D721Med (cell line): ENCODE data around the gene CHST10.

ENCODE experiments used
- DNase-seq: peaks from one replicate; pipeline ENCODE4 v3.0.0; 2011; ENCODE audit warnings: low spot score; ENCODE audit not compliant: insufficient read length
- FAIRE-seq: peaks from 2 replicates; lab custom pipeline; 2011; peaks lifted over from hg19 to GRCh38; lab: Jason Lieb, UNC
- TF ChIP-seq, protein P1 (sequence below): IDR thresholded peaks from 2 replicates; pipeline ENCODE4 v1.5.1; 2012; ENCODE audit warnings: mild to moderate bottlenecking, control low read depth; ENCODE audit not compliant: insufficient read depth; ENCODE audit errors: missing control alignments

The CHST10 gene

DNA sequence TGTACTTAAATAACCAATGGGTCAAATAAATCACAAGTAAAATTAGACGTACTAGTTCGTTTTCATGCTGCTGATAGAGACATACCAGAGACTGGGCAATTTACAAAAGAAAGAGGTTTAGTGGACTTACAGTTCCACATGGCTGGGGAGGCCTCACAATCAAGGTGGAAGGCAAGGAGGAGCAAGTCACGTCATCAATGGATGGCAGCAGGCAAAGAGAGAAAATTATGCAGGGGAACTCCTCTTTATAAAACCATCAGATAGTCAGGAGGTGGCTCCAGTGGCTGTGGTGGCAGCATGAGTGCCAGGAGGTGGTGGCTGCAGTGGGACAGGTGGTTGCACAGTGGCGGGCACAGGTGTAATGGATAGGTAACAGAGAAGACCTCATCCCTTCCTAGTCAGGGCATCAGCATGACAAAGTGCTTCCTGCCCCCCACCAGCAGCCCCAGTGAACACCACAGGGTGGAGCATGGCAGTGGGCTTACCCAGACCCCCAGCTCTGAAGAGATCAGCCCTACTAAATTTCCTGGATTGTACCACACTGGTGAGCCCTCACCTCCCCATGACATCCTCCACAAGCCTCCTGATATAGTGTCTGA, 6.9 kb upstream of the CHST10 start:
- DNase-seq: no peak
- TF ChIP-seq, protein P1, sequence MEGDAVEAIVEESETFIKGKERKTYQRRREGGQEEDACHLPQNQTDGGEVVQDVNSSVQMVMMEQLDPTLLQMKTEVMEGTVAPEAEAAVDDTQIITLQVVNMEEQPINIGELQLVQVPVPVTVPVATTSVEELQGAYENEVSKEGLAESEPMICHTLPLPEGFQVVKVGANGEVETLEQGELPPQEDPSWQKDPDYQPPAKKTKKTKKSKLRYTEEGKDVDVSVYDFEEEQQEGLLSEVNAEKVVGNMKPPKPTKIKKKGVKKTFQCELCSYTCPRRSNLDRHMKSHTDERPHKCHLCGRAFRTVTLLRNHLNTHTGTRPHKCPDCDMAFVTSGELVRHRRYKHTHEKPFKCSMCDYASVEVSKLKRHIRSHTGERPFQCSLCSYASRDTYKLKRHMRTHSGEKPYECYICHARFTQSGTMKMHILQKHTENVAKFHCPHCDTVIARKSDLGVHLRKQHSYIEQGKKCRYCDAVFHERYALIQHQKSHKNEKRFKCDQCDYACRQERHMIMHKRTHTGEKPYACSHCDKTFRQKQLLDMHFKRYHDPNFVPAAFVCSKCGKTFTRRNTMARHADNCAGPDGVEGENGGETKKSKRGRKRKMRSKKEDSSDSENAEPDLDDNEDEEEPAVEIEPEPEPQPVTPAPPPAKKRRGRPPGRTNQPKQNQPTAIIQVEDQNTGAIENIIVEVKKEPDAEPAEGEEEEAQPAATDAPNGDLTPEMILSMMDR: no peak
- FAIRE-seq: no peak

- DNase-seq: no peak
- TF ChIP-seq, protein P1: no peak
- no peak for FAIRE-seq
These were observed 6.2 kb upstream of the CHST10 start for GRCh38 chr2:100423631-100424030.

GRCh38 chr2:100422320-100423055, 5.0 kb upstream of the CHST10 start:
- no peak for FAIRE-seq
- TF ChIP-seq, protein P1: peak; percentile 30
- no peak for DNase-seq

GRCh38 chr2:100419915-100420314, 2.4 kb upstream of the CHST10 start:
- TF ChIP-seq, protein P1: no peak
- no peak for FAIRE-seq
- DNase-seq: no peak

GRCh38 chr2:100418406-100418962, 1.0 kb upstream of the CHST10 start:
- no peak for FAIRE-seq
- TF ChIP-seq, protein P1: no peak
- no peak for DNase-seq

GRCh38 chr2:100417711-100418124, 250 bp upstream of the CHST10 start:
- TF ChIP-seq, protein P1: no peak
- FAIRE-seq (no peak), DNase-seq (no peak)

- FAIRE-seq: no peak
These were observed 1.0 kb downstream of the CHST10 start for GRCh38 chr2:100416397-100416934.

More at GRCh38 chr2:100416397-100416934, 1.0 kb downstream of the CHST10 start:
- TF ChIP-seq, protein P1: no peak
- DNase-seq: no peak
